ENCODE results near the gene CNPY3.
"Not testable (repeated sequence)": the region's sequence is repeated elsewhere in the genome, so short reads cannot be mapped to it uniquely, and the experiment has no call there.

Gene CNPY3

GRCh38 chr6:42928986-42929820 lies at the start of gene CNPY3:
Gene CNPY3, plus strand, starts transcription at chr6:42929480. Its CDS starts 91 bp downstream, at chr6:42929571.
- peak within 1 kb of the TSS; percentile 65 for H3K4me3 ChIP-seq (ENCODE audit: low read depth, low read length)
- in situ Hi-C loops (cut with HindIII; ENCODE audit: low sequenced_read_pairs): no loop called here
- TF ChIP-seq CTCF (IDR thresholded peaks at IDR 0.05; ENCODE audit: low read depth, low read length): no peak
- DNase-seq (ENCODE audit: low read depth, low spot score): peak; percentile 98

- DNase-seq (ENCODE audit: low read depth, low spot score); in situ Hi-C loops (cut with HindIII; ENCODE audit: low sequenced_read_pairs): not testable (repeated sequence)
- peak overlapping the region; percentile 70 for H3K4me3 ChIP-seq (ENCODE audit: low read depth, low read length)
Observed at GRCh38 chr6:42880240-42880817, 49.0 kb upstream of the CNPY3 start.

- in situ Hi-C loops (cut with HindIII; ENCODE audit: low sequenced_read_pairs); DNase-seq (ENCODE audit: low read depth, low spot score): not testable (repeated sequence)
- H3K4me3 ChIP-seq (ENCODE audit: low read depth, low read length): peak overlapping the region; percentile 70
Observed at GRCh38 chr6:42880871-42881270, 48.4 kb upstream of the CNPY3 start.

GRCh38 chr6:42885702-42886101 lies 43.6 kb upstream of the CNPY3 start:
- no peak overlapping the region for H3K4me3 ChIP-seq (ENCODE audit: low read depth, low read length)
- TF ChIP-seq CTCF (IDR thresholded peaks at IDR 0.05; ENCODE audit: low read depth, low read length): no peak
- in situ Hi-C loops (cut with HindIII; ENCODE audit: low sequenced_read_pairs): no loop called here
- DNase-seq (ENCODE audit: low read depth, low spot score): no peak

GRCh38 chr6:42888201-42888600 lies 41.1 kb upstream of the CNPY3 start:
- in situ Hi-C loops (cut with HindIII; ENCODE audit: low sequenced_read_pairs); DNase-seq (ENCODE audit: low read depth, low spot score); H3K4me3 ChIP-seq (ENCODE audit: low read depth, low read length): not testable (repeated sequence)

- H3K4me3 ChIP-seq (ENCODE audit: low read depth, low read length): peak overlapping the region; percentile 86
- no peak for TF ChIP-seq CTCF (IDR thresholded peaks at IDR 0.05; ENCODE audit: low read depth, low read length)
- DNase-seq (ENCODE audit: low read depth, low spot score): no peak
- in situ Hi-C loops (cut with HindIII; ENCODE audit: low sequenced_read_pairs): no loop called here
Observed at GRCh38 chr6:42889815-42890214, 39.5 kb upstream of the CNPY3 start.

GRCh38 chr6:42890311-42891198 lies 38.7 kb upstream of the CNPY3 start:
- no peak for TF ChIP-seq CTCF (IDR thresholded peaks at IDR 0.05; ENCODE audit: low read depth, low read length)
- peak overlapping the region; percentile 86 for H3K4me3 ChIP-seq (ENCODE audit: low read depth, low read length)
- in situ Hi-C loops (cut with HindIII; ENCODE audit: low sequenced_read_pairs): no loop called here
- DNase-seq (ENCODE audit: low read depth, low spot score): peak; percentile 97

Data from astrocyte of the spinal cord (primary cell).